Smooth muscle cell (in vitro differentiated cells): Measurements from ENCODE around the gene SEMA6B. TPM values are rescaled to one million over a fixed set of nuclear protein-coding genes. Genes with fewer than 3 reads are reported as not detected.

Source experiments
- DNase-seq: peaks from one replicate; lab custom pipeline; 2025; ENCODE audit not compliant: unreplicated experiment; lab: John Stamatoyannopoulos, UW
- H2AFZ ChIP-seq: fragments of 200-600 bp; sonication (generic); 2 replicates; pipeline ENCODE4 v1.6.0; 2016; ENCODE audit warnings: antibody characterized with exemption, low read depth, mild to moderate bottlenecking
- H3F3A ChIP-seq: fragments of 200-600 bp; sonication (generic); 2 replicates; pipeline ENCODE4 v1.6.0; 2017; ENCODE audit warnings: antibody characterized with exemption, low read depth
- H3K27ac ChIP-seq: fragments of 200-600 bp; sonication (generic); 2 replicates; pipeline ENCODE4 v1.5.1; 2016; ENCODE audit warnings: low read depth, mild to moderate bottlenecking
- H3K27me3 ChIP-seq: fragments of 200-600 bp; sonication (generic); 2 replicates; pipeline ENCODE4 v1.6.1; 2016; ENCODE audit warnings: low read depth, mild to moderate bottlenecking
- H3K36me3 ChIP-seq: fragments of 200-600 bp; sonication (generic); 2 replicates; pipeline ENCODE4 v1.5.1; 2016; ENCODE audit warnings: low read depth
- H3K4me1 ChIP-seq: fragments of 200-600 bp; sonication (generic); 2 replicates; pipeline ENCODE4 v1.5.1; 2016; ENCODE audit warnings: low read depth
- H3K4me2 ChIP-seq: fragments of 200-600 bp; sonication (generic); 2 replicates; pipeline ENCODE4 v1.6.0; 2016; ENCODE audit warnings: mild to moderate bottlenecking
- H3K4me3 ChIP-seq: fragments of 200-600 bp; sonication (generic); 2 replicates; pipeline ENCODE4 v1.5.1; 2016; ENCODE audit warnings: mild to moderate bottlenecking
- H3K79me2 ChIP-seq: fragments of 200-600 bp; sonication (generic); 2 replicates; pipeline ENCODE4 v1.6.0; 2016; ENCODE audit warnings: low read depth, mild to moderate bottlenecking
- H3K9ac ChIP-seq: fragments of 200-600 bp; sonication (generic); 2 replicates; pipeline ENCODE4 v1.6.0; 2016; ENCODE audit warnings: low read depth
- H3K9me3 ChIP-seq: fragments of 200-600 bp; sonication (generic); replicated peaks from 2 replicates; pipeline ENCODE4 v1.5.1; 2016; ENCODE audit warnings: low read depth
- H4K20me1 ChIP-seq: fragments of 200-600 bp; sonication (generic); 2 replicates; pipeline ENCODE4 v1.6.0; 2016; ENCODE audit warnings: low read depth
- CTCF ChIP-seq: fragments of 200-600 bp; sonication (generic); IDR thresholded peaks from 2 replicates; pipeline ENCODE4 v1.5.1; 2017; ENCODE audit warnings: borderline replicate concordance, mild to moderate bottlenecking, antibody characterized with exemption; ENCODE audit not compliant: insufficient read depth, poor library complexity, severe bottlenecking
- WGBS: methylation state at CpG from one replicate; pipeline ENCODE4 v1.1.7; 2016; ENCODE audit warnings: low lambda C conversion rate; 5-methylcytosine and 5-hydroxymethylcytosine counted together
- polyA plus RNA-seq: library from polyadenylated mRNA; unstranded; fragments of >200 nt; fragmentation: Nextera tagmentation; extraction: Ambion mirVana; gene quantifications from 2 replicates; pipeline ENCODE4 v1.2.1, GENCODE V29; 2016
- total RNA-seq: library from RNA; depleted of rRNA; stranded (reverse); fragments of >200 nt; gene quantifications from 2 replicates; pipeline ENCODE4 v1.2.3, GENCODE V29; 2014

The SEMA6B gene
- total and polyA plus RNA-seq, 2 experiments from 2014 or later: 0.63 to 1.9 TPM

GRCh38 chr19:4555657-4556561, 3.6 kb downstream of the SEMA6B start:
- TF ChIP-seq CTCF: no peak
- H3F3A ChIP-seq: no peaks in the 10 kb centered on the region
- 73% methylated on average over 36 of the region's 43 CpGs for WGBS
- no peak for DNase-seq
- H3K36me3 ChIP-seq: no peaks in the 10 kb centered on the region
- H3K27ac ChIP-seq: no peak overlapping the region
- no peaks in the 10 kb centered on the region for H3K79me2 ChIP-seq
- H3K4me3 ChIP-seq: no peak overlapping the region
- H3K27me3 ChIP-seq: no peaks in the 10 kb centered on the region
- H2AFZ ChIP-seq: no peak overlapping the region
- H3K9me3 ChIP-seq: no peaks in the 10 kb centered on the region
- no peak overlapping the region for H3K9ac ChIP-seq
- no peaks in the 10 kb centered on the region for H4K20me1 ChIP-seq
- no peak overlapping the region for H3K4me2 ChIP-seq
- no peaks in the 10 kb centered on the region for H3K4me1 ChIP-seq

GRCh38 chr19:4554717-4555116, 4.8 kb downstream of the SEMA6B start:
- Histone ChIP-seq H3K4me1 (no peaks in the 10 kb centered on the region), H3K9ac (no peak overlapping the region), H4K20me1 (no peaks in the 10 kb centered on the region), H3K27ac (no peak overlapping the region), H3K9me3 (no peaks in the 10 kb centered on the region), H3F3A (no peaks in the 10 kb centered on the region), H3K79me2 (no peaks in the 10 kb centered on the region), H3K36me3 (no peaks in the 10 kb centered on the region), H3K4me3 (no peak overlapping the region), H3K4me2 (no peak overlapping the region), H2AFZ (no peak overlapping the region), H3K27me3 (no peaks in the 10 kb centered on the region)
- no peak for TF ChIP-seq CTCF
- WGBS: 91% methylated on average over 7 of the region's 7 CpGs
- DNase-seq: no peak

GRCh38 chr19:4553775-4554174, 5.7 kb downstream of the SEMA6B start:
- TF ChIP-seq CTCF: no peak
- H3K27me3 ChIP-seq: no peaks in the 10 kb centered on the region
- H3K4me2 ChIP-seq: no peak overlapping the region
- H3K4me3 ChIP-seq: no peak overlapping the region
- no peak for DNase-seq
- H3K27ac ChIP-seq: no peak overlapping the region
- H2AFZ ChIP-seq: no peak overlapping the region
- no peaks in the 10 kb centered on the region for H4K20me1 ChIP-seq
- 79% methylated on average over 2 of the region's 3 CpGs for WGBS
- no peaks in the 10 kb centered on the region for H3F3A ChIP-seq
- no peaks in the 10 kb centered on the region for H3K36me3 ChIP-seq
- H3K9ac ChIP-seq: no peak overlapping the region
- no peaks in the 10 kb centered on the region for H3K9me3 ChIP-seq
- H3K79me2 ChIP-seq: no peaks in the 10 kb centered on the region
- no peaks in the 10 kb centered on the region for H3K4me1 ChIP-seq
